GM18502 (cell line): Measurements from ENCODE around the gene TXN2.
"Not testable (repeated sequence)": the region's sequence is repeated elsewhere in the genome, so short reads cannot be mapped to it uniquely, and the experiment has no call there.

ENCODE experiments used
- ATAC-seq: cut with Tn5 transposase; IDR thresholded peaks from one replicate; pipeline ENCODE4 v1.9.1; 2021; ENCODE audit warnings: mild to moderate bottlenecking; ENCODE audit not compliant: unreplicated experiment, poor library complexity

Gene TXN2, protein sequence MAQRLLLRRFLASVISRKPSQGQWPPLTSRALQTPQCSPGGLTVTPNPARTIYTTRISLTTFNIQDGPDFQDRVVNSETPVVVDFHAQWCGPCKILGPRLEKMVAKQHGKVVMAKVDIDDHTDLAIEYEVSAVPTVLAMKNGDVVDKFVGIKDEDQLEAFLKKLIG

DNA sequence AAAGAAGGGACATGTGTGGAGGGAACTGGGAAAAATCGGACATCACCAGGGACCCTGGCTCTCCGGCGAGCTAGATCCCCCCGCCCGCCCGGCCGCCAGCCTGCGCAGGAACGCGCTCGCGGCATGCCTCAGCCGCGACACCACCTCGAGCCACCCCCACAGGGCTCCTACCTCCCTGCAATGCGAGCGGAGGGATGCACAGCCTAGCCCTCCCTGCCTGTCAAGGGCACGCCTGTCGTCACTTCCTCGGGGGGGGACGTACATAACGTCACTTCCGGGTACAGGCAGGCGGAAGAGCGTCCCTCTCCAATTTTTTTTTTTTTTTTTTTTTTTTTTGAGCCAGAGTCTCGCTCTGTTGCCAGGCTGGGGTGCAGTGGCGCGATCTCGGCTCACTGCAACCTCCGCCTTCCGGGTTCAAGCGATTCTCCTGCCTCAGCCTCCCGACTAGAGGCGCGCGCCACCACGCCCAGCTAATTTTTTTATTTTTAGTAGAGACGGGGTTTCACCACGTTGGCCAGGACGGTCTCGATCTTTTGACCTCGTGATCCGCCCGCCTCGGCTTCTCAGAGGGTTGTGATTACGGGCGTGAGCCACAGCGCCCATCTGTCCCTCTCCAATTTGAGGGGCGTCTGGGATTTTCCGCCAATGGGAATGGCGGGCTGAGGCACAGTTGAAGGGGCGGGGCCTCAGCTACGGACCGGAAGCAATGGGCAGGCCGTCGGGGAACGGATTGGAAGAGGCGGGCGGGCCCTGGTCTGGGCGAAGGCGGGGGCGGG is at the start of gene TXN2:
TSS of gene TXN2 (minus strand) at position 248 of the 776 bp plus-strand sequence. CDS start 803 bp downstream, outside the sequence.
- peak; percentile 82 for ATAC-seq

DNA sequence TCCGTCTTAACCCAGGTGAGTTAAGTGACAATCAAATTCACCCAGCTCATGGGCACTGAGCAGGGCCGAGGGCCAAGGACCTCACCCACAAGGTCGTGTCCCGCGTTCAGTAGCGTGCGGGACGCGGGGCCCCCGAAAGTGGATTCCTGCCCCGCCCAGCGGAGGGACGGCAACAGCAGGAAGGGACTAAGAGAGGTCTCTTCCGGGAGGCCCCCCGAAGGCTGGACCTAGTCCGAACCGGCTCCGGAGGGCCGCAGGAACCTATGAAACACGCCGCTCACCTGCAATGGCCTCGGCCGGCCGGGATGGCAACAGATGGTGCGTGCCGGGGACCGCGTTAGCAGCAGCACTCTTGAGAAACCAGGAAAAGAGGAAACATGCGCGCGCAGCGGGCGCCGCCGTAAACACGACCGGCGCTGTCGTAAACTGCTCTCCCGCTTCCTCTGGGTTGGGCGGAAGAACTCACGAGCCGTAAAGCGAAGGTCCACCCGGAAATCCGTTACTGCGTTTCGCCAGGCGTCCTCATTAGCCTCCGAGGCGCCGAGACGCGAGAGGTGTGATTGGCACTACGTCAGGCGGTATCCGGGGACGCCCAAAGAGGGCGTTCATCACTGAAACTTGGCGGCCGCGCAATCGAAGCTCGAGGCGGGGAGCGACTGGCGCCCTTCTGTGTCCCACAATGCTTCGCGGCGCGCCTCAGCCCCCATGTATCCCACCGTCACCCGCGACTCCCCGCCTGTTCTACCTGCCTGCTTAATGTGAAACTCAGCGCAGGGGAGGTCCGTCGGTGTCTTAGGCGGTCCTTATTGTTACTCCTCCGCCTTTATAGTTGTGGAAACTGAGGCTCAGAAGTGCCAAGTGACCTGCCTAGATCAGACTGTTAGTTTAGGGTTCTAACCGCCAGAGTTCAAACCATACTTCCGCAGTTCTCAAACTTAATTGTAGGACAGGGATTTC is 47.6 kb upstream of the TXN2 start, which contains the start of gene EIF3D:
TSS of gene EIF3D (minus strand) at position 372 of the 957 bp plus-strand sequence. CDS start 3,045 bp downstream, outside the sequence.
- ATAC-seq, result peak; percentile 90

- ATAC-seq, result no peak
These were observed 46.9 kb upstream of the TXN2 start for GRCh38 chr22:36528341-36528740.

DNA sequence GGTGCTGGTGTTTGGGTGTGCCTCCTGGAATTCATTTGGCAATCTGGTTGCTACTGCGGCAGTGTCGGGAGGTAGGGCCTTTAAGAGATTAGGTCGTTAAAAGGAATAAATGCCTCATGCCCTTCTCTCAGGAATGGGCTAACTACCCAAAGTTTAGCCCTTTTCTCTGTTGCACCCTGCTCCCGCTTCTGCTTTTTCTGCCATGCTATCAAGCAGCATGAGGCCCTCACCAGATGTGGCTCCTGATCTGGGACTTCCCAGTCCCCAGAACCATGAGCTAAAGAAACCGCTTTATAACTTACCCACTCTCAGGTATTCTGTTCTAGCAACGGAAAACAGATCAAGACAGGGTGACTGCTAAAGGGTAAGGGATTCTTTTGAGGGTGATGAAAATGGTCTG is 41.2 kb upstream of the TXN2 start:
- ATAC-seq, result no peak

- ATAC-seq, result no peak
These were observed 39.0 kb upstream of the TXN2 start for GRCh38 chr22:36520423-36520822.

GRCh38 chr22:36519906-36520305 is 38.5 kb upstream of the TXN2 start:
- not testable (repeated sequence) for ATAC-seq

DNA sequence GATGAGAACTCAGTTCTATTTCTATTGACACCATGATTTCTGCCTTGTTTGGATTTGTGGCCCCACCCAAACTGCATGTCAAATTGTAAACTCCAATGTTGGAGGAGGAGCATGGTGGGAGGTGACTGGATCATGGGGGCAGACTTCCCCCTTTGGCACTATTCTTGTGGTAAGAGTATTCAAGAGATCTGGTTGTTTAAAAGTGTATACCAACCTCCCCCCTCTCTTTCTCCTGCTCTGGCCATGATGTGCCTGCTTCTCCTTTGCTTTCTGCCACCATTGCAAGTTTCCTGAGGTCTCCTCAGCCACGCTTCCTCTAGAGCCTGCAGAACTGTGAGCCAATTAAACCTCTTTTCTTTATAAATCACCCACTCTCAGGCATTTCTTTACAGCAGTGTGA is 33.3 kb upstream of the TXN2 start:
- ATAC-seq, result no peak

GRCh38 chr22:36512991-36513390 is 31.6 kb upstream of the TXN2 start:
- no peak for ATAC-seq

- ATAC-seq, result no peak
These were observed 30.9 kb upstream of the TXN2 start for GRCh38 chr22:36512333-36512732.

DNA sequence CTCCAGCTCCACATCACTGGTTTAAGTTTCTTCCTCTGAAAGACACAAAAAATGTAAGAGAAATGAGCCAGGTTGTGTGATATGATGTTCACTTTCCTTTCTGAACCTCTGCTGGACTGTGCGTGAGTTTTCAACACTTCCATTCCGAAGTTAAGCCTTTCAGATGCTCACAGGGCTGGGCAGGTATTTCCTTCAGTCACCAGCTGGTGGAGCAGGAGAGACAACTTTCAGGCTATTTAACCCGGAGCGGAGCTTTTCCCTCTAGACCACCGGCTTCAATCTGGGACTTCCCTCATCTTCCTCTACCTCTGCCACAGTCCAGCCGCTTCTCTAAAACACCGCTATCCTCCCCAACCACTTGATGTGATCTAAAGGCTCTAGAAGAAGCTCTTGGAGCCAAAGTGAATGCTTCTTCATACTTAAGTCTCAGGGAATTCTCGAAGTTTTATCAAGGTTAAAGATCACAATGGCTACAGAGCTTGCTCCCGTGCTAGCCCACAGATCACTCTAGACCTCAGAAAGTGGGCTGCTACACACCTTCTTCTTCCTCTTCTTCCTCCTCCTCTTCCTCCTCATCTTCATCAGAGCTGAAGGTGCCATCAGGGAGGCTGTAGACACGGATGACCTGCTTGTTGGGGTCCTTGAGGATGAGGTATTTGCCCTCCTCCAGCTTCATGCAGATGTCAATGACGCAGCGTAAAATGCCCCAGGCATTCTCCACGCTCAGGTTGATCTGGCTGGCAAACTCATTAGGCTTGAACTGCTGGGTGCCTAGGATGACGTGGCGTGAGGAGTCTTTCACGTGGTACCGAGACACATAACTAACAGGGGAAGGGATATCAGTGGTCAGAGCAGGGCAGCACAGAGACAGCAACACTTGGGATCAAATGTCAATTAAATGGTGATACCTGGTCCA is 29.8 kb upstream of the TXN2 start:
- ATAC-seq, result no peak

GRCh38 chr22:36510384-36510783 is 28.9 kb upstream of the TXN2 start:
- ATAC-seq, result no peak

GRCh38 chr22:36507518-36508010 is 26.1 kb upstream of the TXN2 start:
- ATAC-seq, result no peak

DNA sequence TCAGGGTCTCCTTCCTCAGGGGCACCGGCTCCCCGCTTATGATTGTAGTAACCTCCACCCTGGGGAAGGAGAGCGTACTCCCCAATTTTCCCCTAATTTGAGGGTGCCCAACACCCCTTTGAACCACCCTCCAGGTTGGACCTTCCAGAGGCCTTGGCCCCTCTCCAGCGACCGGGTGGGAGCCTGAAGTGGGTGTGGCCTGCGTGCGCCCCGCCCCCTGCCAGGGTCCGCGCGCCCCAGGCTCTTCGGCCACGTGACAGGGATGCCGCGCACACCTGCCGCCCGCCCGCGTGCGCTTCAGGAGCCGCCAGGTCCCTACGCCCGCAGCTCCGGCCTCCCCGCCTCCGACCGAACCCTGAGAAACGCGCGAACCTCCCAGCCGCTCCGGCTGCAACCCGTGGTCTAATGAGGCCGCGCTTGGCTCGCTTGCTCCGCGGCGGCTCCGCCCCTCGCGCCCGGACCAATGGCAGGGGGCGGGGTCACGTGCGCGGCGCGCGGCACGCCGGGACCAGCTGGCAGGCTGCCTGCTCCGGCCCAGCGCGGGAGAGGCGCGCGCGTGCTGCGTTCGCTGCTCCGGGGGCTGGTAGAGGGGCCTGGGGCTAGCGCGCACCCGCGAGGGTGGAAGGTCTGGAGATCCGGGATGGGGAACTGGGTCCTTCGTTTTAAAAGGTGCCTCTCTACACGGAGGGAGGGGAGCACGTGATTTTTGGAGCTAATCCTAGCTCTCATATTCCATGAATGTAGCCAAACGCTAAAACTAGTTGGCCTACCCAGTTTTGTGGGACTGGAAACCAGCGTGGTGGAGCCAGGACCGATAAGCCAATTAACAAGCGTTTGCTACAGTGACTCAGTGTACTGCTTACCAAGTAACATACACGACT is 25.4 kb upstream of the TXN2 start, which contains the start of gene FOXRED2:
TSS of gene FOXRED2 (minus strand) at position 404 of the 881 bp plus-strand sequence. CDS start 618 bp downstream, outside the sequence.
- peak; percentile 79 for ATAC-seq

GRCh38 chr22:36505998-36506635 is 24.7 kb upstream of the TXN2 start:
- no peak for ATAC-seq

DNA sequence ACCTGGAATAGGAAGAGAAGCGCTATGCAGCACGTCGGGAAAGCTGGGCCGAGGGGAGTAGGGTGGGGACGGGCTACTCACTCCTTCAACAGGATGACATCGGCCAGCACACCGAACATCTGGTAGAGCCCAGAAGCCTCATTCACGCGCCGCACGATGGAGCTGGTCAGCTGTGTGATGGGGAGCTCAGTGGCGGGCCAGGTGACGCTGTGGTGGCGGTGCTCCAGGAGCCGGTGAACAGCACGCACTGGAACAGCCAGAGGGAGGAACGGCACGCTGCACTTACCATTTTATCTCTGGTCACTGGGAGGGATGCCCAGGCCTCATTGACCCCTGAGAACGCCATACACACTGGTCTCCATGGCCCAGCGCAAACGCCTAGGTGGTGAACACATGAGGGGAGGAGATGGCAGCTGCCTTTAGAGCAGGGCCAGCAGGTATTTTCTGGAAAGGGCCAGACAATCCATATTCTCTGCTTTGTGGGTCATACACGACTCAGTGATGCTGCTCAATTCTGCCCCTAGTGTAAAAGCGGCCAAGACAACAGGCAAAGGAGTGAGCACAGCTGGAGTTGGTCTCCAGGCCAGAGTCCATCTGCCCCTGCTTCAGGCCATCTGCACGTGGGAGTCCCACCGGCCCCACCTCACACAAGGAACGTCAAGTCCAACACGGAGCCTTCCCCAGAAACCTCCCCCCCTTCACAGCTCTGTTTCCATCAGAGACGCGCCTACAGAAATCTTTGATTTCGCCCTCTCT is 16.6 kb upstream of the TXN2 start:
- no peak for ATAC-seq

- peak; percentile 54 for ATAC-seq
These were observed 12.3 kb upstream of the TXN2 start for GRCh38 chr22:36493690-36494110.

DNA sequence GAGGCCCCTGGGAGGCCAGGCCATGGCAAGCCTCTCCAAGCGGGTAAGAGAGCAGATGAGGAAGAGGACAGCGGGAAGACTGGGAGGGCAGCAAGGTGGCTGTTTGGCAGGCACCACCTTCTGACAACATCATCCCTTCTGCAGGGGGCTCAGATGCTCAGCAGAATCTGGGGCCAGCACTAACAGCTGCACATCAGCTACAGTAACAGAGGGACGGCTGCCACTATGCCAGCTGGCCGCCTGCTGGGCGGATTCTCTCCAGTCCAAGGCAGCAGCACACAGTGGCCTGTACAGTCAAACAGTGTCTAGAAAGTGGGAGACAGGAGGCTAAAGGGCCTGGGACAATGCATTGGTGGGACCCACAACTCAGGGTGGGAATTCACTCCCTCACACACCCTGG is 10.7 kb upstream of the TXN2 start:
- ATAC-seq, result no peak
